Subcutaneous abdominal adipose tissue (tissue), 5 donors: ENCODE results near the gene GPC3.

ENCODE experiments used
- H3K27ac ChIP-seq: one replicate; pipeline ENCODE4 v1.7.0; 2013; ENCODE audit warnings: low read depth, mild to moderate bottlenecking, inconsistent platforms, low read length, moderate library complexity
- H3K27me3 ChIP-seq, 5 donors: one replicate each; pipeline ENCODE4 v1.7.0; 2013; ENCODE audit warnings: low read length in 5 of 5, inconsistent platforms in 1 of 5; ENCODE audit not compliant: control insufficient read depth in 5 of 5, insufficient read depth in 4 of 5
- H3K36me3 ChIP-seq, 5 donors: one replicate each; pipeline ENCODE4 v1.7.0; 2013; ENCODE audit warnings: low read length in 5 of 5; ENCODE audit not compliant: control insufficient read depth in 5 of 5, insufficient read depth in 5 of 5
- H3K4me1 ChIP-seq, 5 donors: one replicate each; pipeline ENCODE4 v1.7.0; 2013; ENCODE audit warnings: low read length in 5 of 5, mild to moderate bottlenecking in 3 of 5, moderate library complexity in 1 of 5; ENCODE audit not compliant: control insufficient read depth in 5 of 5, insufficient read depth in 5 of 5
- H3K4me3 ChIP-seq, 5 donors: one replicate each; pipeline ENCODE4 v1.7.0; 2013; ENCODE audit warnings: low read length in 5 of 5, low read depth in 1 of 5
- H3K9ac ChIP-seq, 5 donors: one replicate each; pipeline ENCODE4 v1.7.0; 2013; ENCODE audit warnings: low read length in 5 of 5, mild to moderate bottlenecking in 4 of 5, moderate library complexity in 3 of 5
- H3K9me3 ChIP-seq, 5 donors: one replicate each; pipeline ENCODE4 v1.7.0; 2013; ENCODE audit warnings: low read length in 5 of 5; ENCODE audit not compliant: control insufficient read depth in 5 of 5
- donor health status: healthy.
- donor health status: healthy.
- donor health status: healthy.
- donor health status: healthy.
- donor health status: healthy.

Gene GPC3

DNA sequence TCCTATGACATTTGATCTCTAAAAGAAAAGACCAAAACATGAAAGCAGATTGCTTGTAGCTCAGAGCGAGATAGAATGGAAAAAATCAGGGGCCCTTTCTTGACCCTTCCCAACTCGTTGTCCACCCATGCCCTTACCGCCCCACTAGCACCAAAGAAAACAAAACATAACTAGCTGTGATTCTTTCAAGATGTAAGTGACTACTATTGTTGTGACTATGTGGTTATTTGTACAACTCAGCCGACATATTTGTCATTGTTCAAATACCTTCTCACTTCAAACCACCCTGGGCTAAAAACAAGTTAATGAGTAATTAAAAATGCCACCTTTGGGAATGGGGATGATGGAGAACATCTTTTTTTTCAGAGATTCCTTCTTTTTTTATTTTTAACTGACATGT lies 399.0 kb downstream of the GPC3 start:
- Histone ChIP-seq H3K36me3 (no peaks in the 10 kb centered on the region), H3K27ac (no peak overlapping the region), H3K27me3 (peaks cover 0 to 9% (median 0%) of the 10 kb centered on the region in 5 donors), H3K4me3 (no peak overlapping the region), H3K9me3 (no peaks in the 10 kb centered on the region), H3K4me1 (no peaks in the 10 kb centered on the region), H3K9ac (no peak overlapping the region)

DNA sequence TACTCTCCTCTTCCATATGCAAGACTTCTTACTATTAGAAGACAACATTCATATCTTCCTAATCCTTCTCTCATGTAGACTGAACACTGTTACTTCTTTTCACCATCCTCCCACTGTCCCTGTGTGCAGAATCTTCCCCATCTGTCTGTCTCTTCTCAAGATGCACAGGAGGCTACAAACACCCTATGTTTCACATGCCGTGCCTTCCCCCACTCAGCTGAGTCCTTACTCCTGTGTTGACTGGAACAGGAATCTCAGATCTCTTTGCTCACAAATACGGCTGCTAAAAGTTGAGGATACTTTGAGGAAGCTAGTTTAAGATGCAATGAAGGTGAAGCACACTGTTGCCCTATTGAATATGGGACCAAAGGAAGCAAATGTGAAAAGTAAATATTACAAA lies 401.6 kb downstream of the GPC3 start:
- Histone ChIP-seq H3K9me3 (no peaks in the 10 kb centered on the region), H3K27me3 (peaks cover 0 to 18% (median 4%) of the 10 kb centered on the region in 5 donors), H3K4me1 (no peaks in the 10 kb centered on the region), H3K36me3 (no peaks in the 10 kb centered on the region), H3K4me3 (no peak overlapping the region), H3K27ac (no peak overlapping the region), H3K9ac (no peak overlapping the region)

DNA sequence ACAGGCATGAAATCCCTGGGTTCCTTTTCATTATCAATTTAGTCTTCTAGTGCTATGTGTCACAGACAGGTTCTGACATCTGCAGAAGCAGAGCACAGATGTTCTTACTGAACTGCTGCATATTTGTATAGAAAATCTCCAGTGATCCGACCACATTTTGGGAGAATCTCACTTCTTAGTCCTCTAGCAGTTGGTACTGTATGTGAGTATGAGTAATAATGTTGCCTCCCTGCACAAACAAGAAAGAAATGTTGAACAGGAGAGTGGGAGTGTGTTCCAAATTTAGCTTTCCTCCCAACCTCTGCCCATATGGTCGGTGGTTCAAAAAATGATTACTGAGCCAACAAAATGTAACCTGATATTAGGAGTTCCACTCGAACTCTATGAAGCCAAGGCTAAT lies 404.8 kb downstream of the GPC3 start:
- Histone ChIP-seq H3K36me3 (no peaks in the 10 kb centered on the region), H3K4me3 (no peak overlapping the region), H3K4me1 (no peaks in the 10 kb centered on the region), H3K9me3 (no peaks in the 10 kb centered on the region), H3K9ac (no peak overlapping the region), H3K27ac (no peak overlapping the region), H3K27me3 (peaks cover 0 to 19% (median 4%) of the 10 kb centered on the region in 5 donors)

GRCh38 chrX:133579631-133580030 lies 405.8 kb downstream of the GPC3 start:
- Histone ChIP-seq H3K9me3 (no peaks in the 10 kb centered on the region), H3K36me3 (no peaks in the 10 kb centered on the region), H3K4me1 (no peaks in the 10 kb centered on the region), H3K27ac (no peak overlapping the region), H3K27me3 (peaks cover 0 to 19% (median 4%) of the 10 kb centered on the region in 5 donors), H3K4me3 (no peak overlapping the region), H3K9ac (no peak overlapping the region)

- Histone ChIP-seq H3K36me3 (no peaks in the 10 kb centered on the region), H3K4me3 (no peak overlapping the region), H3K9me3 (peaks cover 0 to 11% (median 4%) of the 10 kb centered on the region in 5 donors), H3K27ac (no peak overlapping the region), H3K4me1 (no peaks in the 10 kb centered on the region), H3K9ac (no peak overlapping the region), H3K27me3 (peaks cover 0 to 14% (median 4%) of the 10 kb centered on the region in 5 donors)
Measured at GRCh38 chrX:133576876-133577275, 408.5 kb downstream of the GPC3 start.

DNA sequence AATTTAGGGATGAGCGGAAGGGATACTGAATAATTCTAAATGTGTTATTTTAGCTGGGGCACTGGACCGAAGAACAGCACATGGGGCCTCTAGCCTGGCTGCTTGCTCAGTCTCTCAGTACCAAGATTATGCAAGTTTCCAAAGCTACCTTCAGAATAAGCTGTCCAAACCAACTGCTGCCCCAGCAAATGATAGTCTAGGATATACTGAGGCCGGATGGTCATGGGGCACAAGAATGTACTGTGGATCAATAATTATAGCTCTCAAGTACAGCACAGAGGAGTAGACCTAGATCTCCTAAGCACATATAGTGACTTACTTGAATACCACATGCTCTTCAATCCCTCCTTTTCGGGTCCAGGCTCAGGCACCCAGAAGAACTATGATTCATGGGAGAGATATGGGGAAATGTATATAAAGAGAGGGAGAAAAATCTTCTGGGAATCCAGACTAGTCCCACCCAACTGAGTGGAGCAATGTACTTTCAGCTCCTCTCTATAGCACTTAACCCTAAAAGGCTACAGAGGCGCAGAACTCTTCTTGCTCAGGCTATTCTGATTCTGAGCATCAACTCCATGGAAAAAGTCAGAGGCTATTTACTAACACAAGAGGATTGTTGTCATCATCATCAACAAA lies 409.8 kb downstream of the GPC3 start:
- no peaks in the 10 kb centered on the region for H3K36me3 ChIP-seq
- no peaks in the 10 kb centered on the region for H3K4me1 ChIP-seq
- peaks cover 0 to 14% (median 4%) of the 10 kb centered on the region in 5 donors for H3K27me3 ChIP-seq
- H3K9me3 ChIP-seq, result peaks cover 0 to 11% (median 4%) of the 10 kb centered on the region in 5 donors
- H3K4me3 ChIP-seq, result no peak overlapping the region
- H3K27ac ChIP-seq, result no peak overlapping the region
- H3K9ac ChIP-seq, result no peak overlapping the region

DNA sequence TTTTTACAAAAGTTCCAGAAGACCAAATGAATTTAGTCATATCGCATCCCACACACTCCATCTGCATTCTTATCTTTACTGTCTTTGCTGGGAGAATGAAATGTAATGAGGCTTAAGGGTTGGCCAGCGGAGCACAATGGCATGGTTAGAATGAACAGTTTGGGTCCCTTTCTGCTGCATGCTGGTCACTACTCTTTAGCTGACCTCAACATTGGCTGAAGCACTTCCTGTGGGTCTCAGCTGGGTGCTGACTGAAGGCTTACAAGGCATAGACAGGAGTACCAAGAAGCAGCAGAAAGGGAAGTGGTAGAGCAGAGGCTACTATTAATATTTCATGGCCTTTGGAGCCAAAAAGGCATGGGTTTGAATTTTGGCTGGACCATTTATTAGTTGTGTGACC lies 410.7 kb downstream of the GPC3 start:
- no peaks in the 10 kb centered on the region for H3K4me1 ChIP-seq
- peaks cover 0 to 11% (median 4%) of the 10 kb centered on the region in 5 donors for H3K9me3 ChIP-seq

GRCh38 chrX:133570549-133570948 lies 414.8 kb downstream of the GPC3 start:
- no peak overlapping the region for H3K27ac ChIP-seq
- no peaks in the 10 kb centered on the region for H3K4me1 ChIP-seq
- H3K9ac ChIP-seq, result no peak overlapping the region

More for the DNA sequence above, 410.7 kb downstream of the GPC3 start:
- Histone ChIP-seq H3K9ac (no peak overlapping the region), H3K27me3 (peaks cover 0 to 10% (median 4%) of the 10 kb centered on the region in 5 donors), H3K27ac (no peak overlapping the region), H3K36me3 (no peaks in the 10 kb centered on the region), H3K4me3 (no peak overlapping the region)

DNA sequence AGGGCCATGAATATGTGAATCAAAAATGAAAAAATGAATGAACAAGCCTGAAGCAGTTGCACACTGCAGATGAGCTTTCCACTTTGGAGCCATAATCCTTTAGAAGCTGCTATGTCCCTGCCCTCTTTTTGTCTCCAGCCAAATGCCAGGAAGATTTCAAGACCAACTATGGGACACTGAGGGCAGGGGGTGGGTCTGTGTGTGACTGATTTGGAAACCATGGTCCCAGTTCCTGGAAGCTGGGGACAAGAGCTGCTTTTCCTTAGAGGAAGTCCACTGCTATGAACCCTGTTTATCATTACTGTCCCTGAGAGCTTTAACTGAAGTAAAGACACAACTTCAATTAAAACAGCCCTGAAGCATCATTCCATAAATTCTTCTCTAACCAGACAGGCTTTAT lies 416.2 kb downstream of the GPC3 start:
- Histone ChIP-seq H3K27ac (no peak overlapping the region), H3K27me3 (peaks cover 0 to 4% (median 3%) of the 10 kb centered on the region in 5 donors), H3K9ac (no peak overlapping the region), H3K4me1 (peaks cover 0 to 2% (median under 1%) of the 10 kb centered on the region in 5 donors), H3K4me3 (no peak overlapping the region), H3K36me3 (no peaks in the 10 kb centered on the region), H3K9me3 (peaks cover 0 to 11% (median 4%) of the 10 kb centered on the region in 5 donors)

More at GRCh38 chrX:133570549-133570948, 414.8 kb downstream of the GPC3 start:
- Histone ChIP-seq H3K27me3 (peaks cover 0 to 4% (median 0%) of the 10 kb centered on the region in 5 donors), H3K4me3 (no peak overlapping the region), H3K9me3 (peaks cover 0 to 11% (median 4%) of the 10 kb centered on the region in 5 donors), H3K36me3 (no peaks in the 10 kb centered on the region)

DNA sequence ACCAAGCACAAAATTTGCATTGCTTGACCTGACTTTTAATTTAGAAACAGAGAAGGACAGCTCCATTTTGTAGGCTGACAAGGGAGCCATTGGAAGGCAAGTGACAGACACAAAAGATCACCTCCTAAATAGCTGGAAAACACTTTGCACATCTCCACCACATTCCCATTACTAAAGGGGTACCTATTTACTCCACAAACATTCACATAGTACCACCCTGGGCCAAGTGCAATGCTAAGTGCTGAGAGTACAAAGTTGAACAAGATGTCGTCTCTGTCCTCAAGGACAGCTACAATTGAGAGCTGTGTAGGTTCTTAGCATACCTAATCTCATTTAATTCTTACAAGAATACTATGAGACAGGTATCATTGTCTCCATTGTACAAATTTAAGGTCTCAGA lies 417.3 kb downstream of the GPC3 start:
- H3K27ac ChIP-seq, result no peak overlapping the region
- H3K9ac ChIP-seq, result no peak overlapping the region
- H3K9me3 ChIP-seq, result peaks cover 0 to 8% (median 4%) of the 10 kb centered on the region in 5 donors
- H3K27me3 ChIP-seq, result peaks cover 0 to 4% (median 3%) of the 10 kb centered on the region in 5 donors
- no peaks in the 10 kb centered on the region for H3K36me3 ChIP-seq
- H3K4me1 ChIP-seq, result peaks cover 0 to 11% (median 3%) of the 10 kb centered on the region in 5 donors
- H3K4me3 ChIP-seq, result no peak overlapping the region
